Measurements from ENCODE around the gene MYLK. TPM values are rescaled to one million over a fixed set of nuclear protein-coding genes. Genes with fewer than 3 reads are reported as not detected.

MYLK gene
- total and polyA plus RNA-seq, 2 of the 4 experiments (the other 2 are of a cell fraction), result 299 to 484 TPM

DNA sequence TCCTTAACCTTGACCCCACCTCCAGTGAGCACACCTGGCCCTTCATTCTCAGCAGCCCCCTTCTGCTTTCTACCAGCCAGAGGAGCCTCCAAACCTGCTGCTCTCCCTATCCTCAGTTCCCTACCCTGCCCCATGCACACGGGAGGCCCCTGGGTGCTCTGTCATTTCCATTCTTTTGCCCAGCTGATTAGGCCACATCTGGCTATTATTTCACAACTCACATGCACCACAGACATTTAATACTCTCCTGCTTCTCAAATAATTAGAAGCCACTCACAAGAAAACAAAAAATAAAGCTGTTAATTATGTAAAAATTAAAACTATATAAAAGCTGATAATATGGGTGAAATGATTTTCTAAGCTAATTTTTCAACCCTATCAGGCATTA, 50.7 kb downstream of the MYLK start:
- CTCF ChIA-PET, result no interaction called here
- intact Hi-C loops (cut with micrococcal nuclease), result no loop called here
- POLR2A ChIA-PET (ENCODE audit: unreplicated experiment), result interaction anchor here (0.7 kb wide), 1 partner anchor 51 kb away, joined by 3 read pairs; the partner anchor contains the start of gene MYLK

More for the DNA sequence above, 50.7 kb downstream of the MYLK start:
- H3K9ac ChIP-seq (ENCODE audit: low read depth, low read length), result no peak overlapping the region
- peak overlapping the region; percentile 97; the same call in 1 of the 2 replicates for H4K5ac ChIP-seq (ENCODE audit: low read depth, low read length)
- no peaks in the 10 kb centered on the region for H3K27me3 ChIP-seq (ENCODE audit: control insufficient read depth, insufficient read depth, low read length)
- no peak overlapping the region for H2AFZ ChIP-seq (replicated peaks; ENCODE audit: low read length, poor library complexity)
- TF ChIP-seq MAFK (IDR thresholded peaks at IDR 0.05; ENCODE audit: low read depth, low read length) (no peak), CEBPB (IDR thresholded peaks at IDR 0.05; ENCODE audit: low read depth, low read length) (peak; percentile 72)
- no peak overlapping the region; the same call in 1 of the 2 replicates for H3K27ac ChIP-seq (ENCODE audit: insufficient read depth, low read length)
- H3K9me3 ChIP-seq (ENCODE audit: control insufficient read depth, insufficient read depth, low read length), result peaks cover 8% of the 10 kb centered on the region
- H3K56ac ChIP-seq (ENCODE audit: extremely low read depth, insufficient read depth, low read length), result no peak overlapping the region
- no peak overlapping the region for H3K4me3 ChIP-seq (ENCODE audit: insufficient read depth, low read depth, low read length)
- H4K20me1 ChIP-seq (ENCODE audit: insufficient read depth, low read length), result no peaks in the 10 kb centered on the region
- no peak for DNase-seq
- H3K79me1 ChIP-seq (ENCODE audit: low read depth in 1 of 2, low read length in 2 of 2), result peaks cover 50 to 73% of the 10 kb centered on the region in 2 experiments
- peak overlapping the region; percentile 73 for H3K14ac ChIP-seq (replicated peaks; ENCODE audit: low read depth, low read length)
- H3K4me1 ChIP-seq (ENCODE audit: control insufficient read depth, insufficient read depth, low read length), result peaks cover 16% of the 10 kb centered on the region
- H2AK9ac ChIP-seq (replicated peaks; ENCODE audit: low read depth, low read length, poor library complexity), result no peak overlapping the region
- no TSS peak for BruUV-seq (replicated peaks)
- peak overlapping the region; percentile 75; the same call in 1 of the 2 replicates for H2BK20ac ChIP-seq (ENCODE audit: low read depth, low read length)
- H2BK5ac ChIP-seq (ENCODE audit: low read depth, low read length, poor library complexity, severe bottlenecking), result peak overlapping the region; percentile 99
- peak overlapping the region; percentile 64 for H4K91ac ChIP-seq (ENCODE audit: insufficient read depth, low read depth, low read length)
- peaks cover 21% of the 10 kb centered on the region for H3K9me1 ChIP-seq (ENCODE audit: insufficient read depth, low read length)
- peak overlapping the region; percentile 38 to 85; a peak in 3 of 4 replicates for H4K8ac ChIP-seq (ENCODE audit: low read depth in 2 of 2, low read length in 2 of 2)
- no peak for ATAC-seq (ENCODE audit: low read depth)
- dilution Hi-C loops (cut with HindIII; ENCODE audit: low sequenced_read_pairs, unreplicated experiment) (no loop called here), in situ Hi-C loops (cut with MboI; ENCODE audit: low sequenced_read_pairs) (no loop called here)
- WGBS, 2 experiments (ENCODE audit: extremely low coverage in 2 of 2, insufficient read length in 1 of 2), result no CpG with 5 or more reads among the region's 1 CpG
- H2BK15ac ChIP-seq (ENCODE audit: low read depth, low read length), result peak overlapping the region; percentile 71; the same call in 1 of the 3 replicates
- H3K18ac ChIP-seq (ENCODE audit: low read depth, low read length), result peak overlapping the region; percentile 92; the same call in 1 of the 2 replicates
- 0 out of 2 replicates have a peak overlapping the region, but pooled peaks have one; percentile 52 for H3K23ac ChIP-seq (ENCODE audit: low read depth, low read length)
- H3K4ac ChIP-seq (ENCODE audit: low read depth, low read length), result peak overlapping the region; percentile 82
- peak overlapping the region; percentile 96 for H2BK120ac ChIP-seq (ENCODE audit: low read depth, low read length)
- H2AK5ac ChIP-seq (ENCODE audit: low read depth, low read length), result peak overlapping the region; percentile 61
- H3K4me2 ChIP-seq (ENCODE audit: low read depth, low read length), result no peak overlapping the region
- H3K36me3 ChIP-seq (ENCODE audit: control insufficient read depth, insufficient read depth, low read length), result peaks cover 38% of the 10 kb centered on the region

Data from IMR-90 (cell line).